GM23248 (cell line): ENCODE data around the gene BMPR1B.

Experiments used
- EZH2 ChIP-seq: fragments of 200-600 bp; sonication (generic); IDR thresholded peaks from 2 replicates; pipeline ENCODE4 v1.6.1; 2018; ENCODE audit warnings: antibody characterized with exemption, mild to moderate bottlenecking; ENCODE audit not compliant: insufficient read depth, poor library complexity, severe bottlenecking
- EZH2phosphoT487 ChIP-seq: fragments of 200-600 bp; sonication (generic); IDR thresholded peaks from 2 replicates; pipeline ENCODE4 v1.6.1; 2018; ENCODE audit warnings: antibody characterized with exemption, moderate library complexity, mild to moderate bottlenecking, low read depth; ENCODE audit not compliant: insufficient read depth

DNA sequence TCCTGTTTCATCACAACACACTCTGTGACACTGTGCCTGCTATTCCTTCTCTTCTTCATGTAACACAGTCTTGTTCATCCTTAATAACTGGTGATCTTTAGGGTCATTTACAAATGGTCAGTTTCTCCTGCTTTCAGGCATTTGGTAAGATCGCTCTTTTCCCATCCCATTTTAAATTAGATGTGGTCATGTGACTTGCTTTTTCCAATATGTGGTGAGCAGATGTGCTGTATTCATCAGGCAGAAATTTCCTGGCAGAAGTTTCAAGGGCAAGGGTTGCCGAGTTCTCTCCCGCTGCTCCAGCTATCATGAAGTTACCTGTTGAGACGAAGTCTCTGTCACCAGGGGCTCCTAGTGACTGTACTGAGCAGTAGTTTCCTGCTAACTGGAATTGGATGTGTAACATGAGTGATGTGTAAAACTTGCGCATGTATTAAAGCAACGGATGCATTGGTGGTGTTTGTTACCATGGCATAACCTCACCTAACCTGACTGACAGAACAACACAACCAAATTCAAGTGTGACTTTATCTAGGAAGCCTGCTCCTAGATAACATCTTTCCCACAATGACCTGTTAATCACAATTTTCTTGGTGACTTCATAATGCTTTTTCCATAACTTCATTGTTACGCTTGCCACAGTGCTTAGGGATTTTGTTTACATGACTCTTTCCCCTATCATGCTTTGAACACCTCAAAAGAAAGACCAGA is 29.5 kb upstream of the BMPR1B start:
- no peak for TF ChIP-seq EZH2
- no peak for TF ChIP-seq EZH2phosphoT487
